ENCODE results near the gene VTI1A.
"Not testable (repeated sequence)": the region's sequence is repeated elsewhere in the genome, so short reads cannot be mapped to it uniquely, and the experiment has no call there.

VTI1A gene

DNA sequence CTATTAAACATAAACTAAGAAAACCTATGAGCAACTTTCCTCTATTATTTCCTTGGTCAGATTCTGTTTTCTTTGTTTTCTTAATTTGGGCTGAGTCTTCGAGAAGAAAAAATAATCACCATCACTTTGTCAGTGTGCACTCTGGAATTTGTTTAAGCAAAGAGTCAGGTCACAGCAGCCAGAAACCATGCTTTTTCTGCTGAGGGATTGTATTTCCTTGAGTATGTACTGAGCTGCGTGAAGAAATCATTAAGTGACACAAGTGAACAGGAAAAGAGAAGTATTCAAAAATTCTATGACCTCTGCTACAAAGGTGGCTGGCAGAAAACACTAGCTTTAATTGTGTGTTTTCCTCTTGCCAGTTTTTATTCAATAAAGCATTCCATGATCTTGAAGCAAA is 249.6 kb downstream of the VTI1A start:
- no peak for DNase-seq

- no peak for DNase-seq
Observed at GRCh38 chr10:112698133-112698817, 251.3 kb downstream of the VTI1A start.

GRCh38 chr10:112698818-112699164 is 251.8 kb downstream of the VTI1A start:
- DNase-seq, result no peak

DNA sequence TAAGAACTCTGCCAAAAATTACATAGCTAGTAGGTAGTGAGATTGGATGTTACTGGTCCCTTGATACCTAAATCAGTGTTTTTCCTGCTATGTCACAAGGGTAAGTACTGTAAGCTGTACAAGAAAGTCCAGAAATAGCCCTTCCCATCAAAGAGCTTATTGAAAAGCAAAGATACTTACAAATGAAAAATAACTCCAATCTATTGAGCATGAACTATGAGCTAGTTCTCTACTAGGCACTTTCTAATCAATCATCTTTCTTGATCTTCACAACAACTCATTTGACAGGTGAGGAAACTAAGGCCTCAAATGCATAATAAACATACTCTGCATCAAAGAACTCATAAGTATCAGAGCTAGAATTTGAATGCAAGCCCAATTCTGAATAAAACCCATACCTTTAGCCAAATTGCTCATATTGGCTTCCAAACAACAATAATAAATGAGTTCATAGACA is 253.2 kb downstream of the VTI1A start:
- DNase-seq, result no peak

GRCh38 chr10:112701211-112701877 is 254.3 kb downstream of the VTI1A start:
- no peak for DNase-seq

- no peak for DNase-seq
Observed at GRCh38 chr10:112701878-112702255, 254.9 kb downstream of the VTI1A start.

DNA sequence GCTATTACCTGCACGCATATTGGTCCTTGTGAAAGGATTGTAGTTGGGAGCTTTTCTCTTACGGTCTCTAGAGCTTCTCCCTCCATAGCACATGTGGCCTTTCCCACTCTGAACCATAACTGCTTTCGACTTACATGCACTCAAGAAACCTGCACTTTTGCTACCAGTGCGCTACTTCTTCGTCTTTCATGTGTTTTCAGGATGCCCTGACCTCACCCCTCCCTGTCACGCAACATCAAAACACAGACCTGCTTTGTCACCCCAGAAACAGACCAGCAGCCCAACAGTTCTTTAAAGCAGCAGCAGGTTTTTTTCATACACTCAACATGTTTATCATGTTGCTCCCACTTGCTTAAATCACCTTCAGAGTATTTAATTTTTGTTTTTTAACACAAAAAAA is 259.6 kb downstream of the VTI1A start:
- DNase-seq, result no peak

DNA sequence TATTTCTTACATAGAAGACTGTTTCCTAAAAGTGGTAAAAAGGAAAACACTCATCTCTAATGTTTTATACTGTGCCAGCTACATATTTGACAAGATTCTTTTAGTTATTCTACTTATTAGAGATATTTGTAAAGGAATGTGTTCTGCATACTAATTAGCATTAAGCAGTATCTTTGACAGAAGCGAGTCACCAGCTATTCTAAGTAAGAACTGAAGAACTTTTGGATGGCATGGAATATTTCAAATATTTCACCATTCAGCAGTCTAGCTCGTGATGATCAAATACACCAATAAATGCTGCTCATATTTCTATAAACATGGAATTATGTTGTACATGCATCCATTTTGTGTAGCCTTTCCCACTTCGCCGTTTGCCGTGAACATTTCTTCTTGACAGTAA is 261.4 kb downstream of the VTI1A start:
- no peak for DNase-seq

DNA sequence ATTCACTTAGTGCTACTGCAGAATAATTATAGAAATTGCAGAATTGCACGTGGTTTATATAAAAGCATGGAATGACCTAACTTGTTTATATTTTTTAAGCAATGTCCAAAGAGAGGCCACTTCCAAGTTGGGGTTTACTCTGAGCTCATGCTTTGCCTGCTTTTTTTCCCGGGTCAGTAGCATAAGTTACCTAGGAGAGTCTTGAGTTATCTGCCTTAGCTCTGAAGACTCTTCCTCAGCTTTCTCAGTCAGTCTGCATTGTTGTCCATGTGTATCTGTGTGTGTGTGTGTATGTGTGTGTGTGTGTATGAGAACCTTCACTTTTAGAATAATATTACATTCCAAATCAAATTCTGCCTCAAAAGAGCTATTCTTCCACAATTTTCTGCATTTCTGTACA is 263.5 kb downstream of the VTI1A start:
- DNase-seq, result no peak

DNA sequence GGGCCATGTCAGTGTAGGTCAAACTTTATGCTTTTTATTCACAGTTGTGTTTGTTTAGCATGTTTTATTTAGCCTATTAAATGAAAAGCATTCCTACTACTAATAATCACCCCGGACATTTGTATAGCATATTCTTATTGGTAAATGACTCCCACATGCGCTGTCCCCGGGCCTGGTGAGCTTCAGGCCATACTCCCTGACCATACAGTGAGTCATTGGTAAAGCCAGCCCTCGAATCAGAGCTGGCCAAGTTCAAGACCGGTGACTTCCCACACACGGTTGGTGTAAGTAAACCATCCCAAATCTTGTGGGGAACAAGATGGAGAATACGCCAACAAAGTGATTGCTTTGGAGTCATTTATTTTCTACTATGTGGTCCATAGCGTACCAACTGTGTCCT is 264.4 kb downstream of the VTI1A start:
- no peak for DNase-seq

DNA sequence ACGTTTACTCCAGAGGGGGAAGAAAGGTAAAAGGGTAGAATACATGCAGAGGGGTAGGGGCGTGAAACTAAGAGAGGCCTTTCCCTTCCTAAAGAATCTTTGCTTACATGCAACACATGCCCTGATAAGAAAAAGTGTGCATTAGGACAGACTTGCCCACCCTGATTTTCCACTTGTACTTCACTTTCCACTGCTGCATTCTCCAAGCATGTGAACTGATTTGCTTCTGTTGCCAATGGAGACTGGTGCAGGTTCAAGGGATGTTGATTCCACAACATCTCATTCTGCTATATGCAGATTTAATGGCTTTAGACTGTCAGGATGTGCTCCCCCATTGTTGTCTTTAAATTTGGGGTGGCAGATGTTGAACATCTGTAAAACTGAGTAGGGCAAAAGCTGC is 265.5 kb downstream of the VTI1A start:
- DNase-seq, result no peak

GRCh38 chr10:112713411-112713810 is 266.4 kb downstream of the VTI1A start:
- DNase-seq, result no peak

DNA sequence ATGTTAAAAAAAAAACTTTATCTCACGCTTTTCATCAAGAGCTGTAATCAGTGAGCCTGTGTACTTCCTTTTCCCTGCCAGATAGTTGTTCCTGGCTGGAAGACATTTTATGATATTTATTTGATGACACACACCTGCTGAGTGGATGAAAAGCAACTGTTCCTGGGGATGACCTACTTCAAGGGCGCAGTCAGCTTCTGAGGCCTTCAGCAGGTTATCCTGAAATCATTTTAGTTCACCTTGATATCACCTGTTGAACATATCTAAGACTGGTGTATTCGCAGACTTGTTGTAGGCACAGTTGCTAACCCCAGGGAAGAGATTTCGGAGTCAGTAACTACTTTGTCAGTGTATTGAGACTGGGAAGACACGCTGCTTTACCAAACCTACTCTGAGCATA is 268.6 kb downstream of the VTI1A start:
- DNase-seq, result no peak

- no peak for DNase-seq
Observed at GRCh38 chr10:112716076-112716475, 269.1 kb downstream of the VTI1A start.

- DNase-seq, result no peak
Observed at GRCh38 chr10:112716924-112717413, 270.0 kb downstream of the VTI1A start.

DNA sequence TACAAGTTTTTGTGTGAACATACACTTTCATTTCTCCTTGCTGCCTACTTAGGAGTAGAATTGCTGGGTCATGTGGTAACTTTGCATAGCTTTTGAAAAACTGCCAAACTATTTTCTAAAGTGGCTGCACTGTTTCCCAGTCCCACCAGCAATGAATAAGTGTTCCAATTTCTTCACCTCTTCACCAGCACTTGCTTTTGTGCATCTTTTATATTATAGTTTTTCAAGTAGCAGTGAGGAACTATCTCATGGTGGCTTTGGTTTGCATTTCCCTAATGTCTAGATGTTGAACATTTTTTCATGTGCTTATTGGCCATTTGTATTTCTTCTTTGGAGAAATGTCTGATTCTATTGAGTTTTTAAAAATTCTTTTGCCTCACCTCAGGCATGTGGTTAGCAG is 273.2 kb downstream of the VTI1A start:
- no peak for DNase-seq

DNA sequence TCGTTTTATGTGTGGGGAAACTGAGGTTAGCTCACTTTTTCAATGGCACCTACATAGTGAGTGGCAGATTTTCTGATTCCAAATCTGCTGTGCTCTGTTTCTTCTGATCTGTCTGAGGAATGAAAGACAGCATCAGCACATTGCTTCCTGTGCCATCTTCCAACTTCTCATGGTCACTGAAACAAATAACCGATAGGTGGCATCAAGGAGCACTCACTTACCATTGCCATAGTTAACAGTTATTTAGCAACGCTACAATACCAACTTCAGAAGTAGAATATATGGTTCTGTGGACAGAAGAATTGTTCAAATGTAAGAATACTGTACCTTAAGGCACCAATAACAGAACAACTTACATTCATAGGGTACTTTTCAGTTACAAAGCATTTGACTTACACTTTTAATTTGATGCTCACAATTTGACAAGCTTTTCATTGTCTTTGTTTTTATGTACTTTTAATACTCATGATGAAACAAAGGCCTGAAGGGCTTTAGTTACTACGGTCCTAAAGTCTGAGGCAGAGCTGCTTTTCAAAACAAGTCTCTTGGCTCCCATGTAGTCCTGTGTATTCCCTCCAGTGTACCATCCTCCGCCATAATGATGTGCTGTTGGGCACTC is 274.2 kb downstream of the VTI1A start:
- no peak for DNase-seq

DNA sequence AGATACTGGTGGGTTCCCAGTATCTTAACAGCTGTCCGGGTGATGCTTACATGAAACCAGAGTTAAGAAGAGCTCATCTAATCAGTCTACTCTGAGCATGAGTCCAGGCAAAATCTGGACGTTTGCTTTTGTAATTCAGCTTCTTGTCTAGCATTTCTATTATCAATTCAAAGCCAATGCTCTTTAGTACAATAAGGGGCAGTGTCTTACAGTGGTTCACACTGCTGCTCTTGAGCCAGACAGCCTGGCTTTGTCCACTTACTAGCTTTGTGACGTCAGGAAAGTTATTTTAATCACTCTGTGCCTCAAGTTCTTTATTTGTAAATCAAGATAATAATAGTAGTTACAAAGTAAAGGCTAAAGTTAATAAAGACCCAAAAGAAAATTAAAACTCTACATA is 275.7 kb downstream of the VTI1A start:
- no peak for DNase-seq

DNA sequence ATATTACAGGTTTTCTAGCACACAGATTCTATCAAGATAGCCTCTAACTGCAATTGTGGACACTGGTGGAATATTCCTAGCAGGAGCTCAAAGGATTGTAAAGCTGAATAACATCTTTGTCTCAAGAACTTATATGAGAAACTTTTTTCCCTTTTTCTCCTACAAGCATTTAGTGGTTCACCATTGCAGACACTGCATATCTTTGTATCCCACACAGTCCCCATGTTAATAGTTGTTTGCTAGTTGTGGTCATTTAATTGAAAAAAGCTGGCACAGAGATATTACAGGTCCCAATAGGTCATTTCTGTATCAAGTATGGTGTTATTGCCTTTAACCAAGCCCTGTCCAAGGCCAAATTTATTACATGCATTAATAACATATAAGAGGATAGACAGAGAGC is 276.9 kb downstream of the VTI1A start:
- no peak for DNase-seq

- no peak for DNase-seq
Observed at GRCh38 chr10:112724404-112724991, 277.5 kb downstream of the VTI1A start.

DNA sequence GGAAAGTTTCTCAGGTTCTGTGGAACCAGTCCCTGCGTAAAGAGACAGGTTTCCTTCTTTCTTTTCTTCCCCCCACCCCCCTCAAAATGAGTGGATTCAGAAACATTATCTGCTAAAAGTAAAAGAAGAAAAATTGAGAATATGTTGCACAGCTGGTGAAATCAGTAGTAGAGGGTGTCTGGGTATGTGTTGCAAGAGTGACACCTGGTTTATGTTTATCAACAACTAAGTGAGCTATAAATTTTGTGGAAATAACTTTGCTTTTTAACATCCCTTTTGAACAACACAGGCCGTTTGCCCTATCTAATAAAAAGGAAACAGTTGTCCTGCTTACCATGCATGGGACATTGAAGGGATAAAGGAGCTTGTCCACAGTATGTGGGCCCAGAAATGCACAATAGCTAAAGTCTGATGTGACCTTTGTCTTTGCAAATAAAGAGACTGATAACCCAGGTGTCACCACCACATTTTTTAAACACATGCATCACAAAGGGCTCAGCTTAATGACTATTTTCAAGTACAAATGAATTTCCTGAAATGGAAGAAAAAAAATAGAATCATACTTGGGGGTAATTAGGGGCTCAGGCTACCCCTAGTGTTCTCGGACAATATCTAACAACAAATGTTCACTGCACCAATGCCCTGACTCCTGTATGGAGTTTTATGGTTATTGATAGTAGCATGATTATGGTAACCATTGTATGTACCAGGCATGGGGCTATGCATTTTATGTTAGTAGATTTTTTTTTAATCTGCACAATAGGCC is 281.3 kb downstream of the VTI1A start:
- no peak for DNase-seq

GRCh38 chr10:112728997-112729396 is 282.0 kb downstream of the VTI1A start:
- no peak for DNase-seq

DNA sequence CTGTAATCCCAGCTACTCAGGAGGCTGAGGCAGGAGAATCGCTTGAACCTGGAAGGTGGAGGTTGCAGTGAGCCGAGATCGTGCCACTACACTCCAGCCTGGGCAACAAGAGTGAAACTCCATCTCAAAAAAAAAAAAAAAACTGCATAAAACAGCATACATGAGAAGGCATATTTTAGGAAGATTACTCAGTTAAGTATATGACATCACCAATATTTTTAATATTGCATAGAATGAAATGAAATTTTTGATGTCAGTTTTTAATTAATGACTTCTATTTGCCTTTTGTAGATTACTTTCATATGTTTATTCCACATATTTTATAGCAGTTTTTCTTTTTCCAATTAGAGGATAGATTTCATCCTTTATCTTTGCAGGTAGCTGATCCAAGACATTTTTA is 284.4 kb downstream of the VTI1A start:
- not testable (repeated sequence) for DNase-seq
